HCT116 (cell line): Measurements from ENCODE around the gene EPG5. TPM values are rescaled to one million over a fixed set of nuclear protein-coding genes. Genes with fewer than 3 reads are reported as not detected.

Experiments
- ATAC-seq: fragments of 200-7000 bp; cut with Tn5 transposase; 2 replicates; pipeline ENCODE4 v1.9.1; 2020; ENCODE audit warnings: mild to moderate bottlenecking, moderate library complexity
- BruUV-seq: library from RNA; stranded (reverse); fragments of 400-500 nt; replicated peaks from 2 replicates; lab custom pipeline; 2021; lab: Mats Ljungman, UMichigan
- CTCF ChIA-PET: fragments of 300-600 bp; sonication (Branson Sonifier 250); formaldehyde crosslinking; loops from one replicate; lab custom pipeline; 2021; ENCODE audit warnings: antibody characterized with exemption; lab: Charles Lee
- POLR2A ChIA-PET: fragments of 300-600, 350-600 bp; sonication (Branson Sonifier 250); formaldehyde crosslinking; loops from one replicate; lab custom pipeline; 2021; ENCODE audit warnings: antibody characterized with exemption; lab: Charles Lee
- RAD21 ChIA-PET, 2 experiments: fragments of 300-600 bp; sonication (Branson Sonifier 250); formaldehyde crosslinking; loops; one replicate each; lab custom pipeline; 2023; ENCODE audit warnings: low total read pairs in 2 of 2; ENCODE audit not compliant: uncharacterized antibody in 2 of 2, unreplicated experiment in 2 of 2, low non-redundant PET in 1 of 2; lab: Charles Lee
- DNase-seq: peaks from one replicate; pipeline ENCODE4 v3.0.0-alpha.2; 2010; ENCODE audit warnings: low read depth, low spot score
- H2AFZ ChIP-seq: fragments of 200-600 bp; shearing (Covaris generic), sonication (generic); 2 replicates; pipeline ENCODE4 v1.6.1; 2017; ENCODE audit warnings: low read depth, mixed run types, mixed read lengths, antibody characterized with exemption, low read length; ENCODE audit not compliant: poor library complexity, severe bottlenecking
- H3K27ac ChIP-seq: 2 replicates; pipeline ENCODE4 v1.5.1; 2012; ENCODE audit warnings: low read depth, low read length
- H3K27me3 ChIP-seq: fragments of 200-600 bp; sonication (generic); 2 replicates; pipeline ENCODE4 v1.6.1; 2016; ENCODE audit warnings: mixed run types, low read length, mixed read lengths; ENCODE audit not compliant: insufficient read depth
- H3K36me3 ChIP-seq, 2 experiments: fragments of 200-500 bp in 1 of 2; fragments of 200-600 bp in 1 of 2; sonication (Bioruptor generic) in 1 of 2; sonication (generic) in 1 of 2; 2 replicates each; pipeline versions ENCODE4 v1.5.1 to v1.6.1; 2014 to 2016; ENCODE audit warnings: low read length in 2 of 2, inconsistent platforms in 1 of 2, mixed read lengths in 1 of 2, mixed run types in 1 of 2; ENCODE audit not compliant: insufficient read depth in 2 of 2, control insufficient read depth in 1 of 2
- H3K4me1 ChIP-seq, 2 experiments: fragments of 200-600 bp in 1 of 2; sonication (generic) in 1 of 2; 2 replicates each; pipeline versions ENCODE4 v1.5.1 to v1.6.1; 2012 to 2017; ENCODE audit warnings: low read length in 2 of 2, inconsistent platforms in 1 of 2, mild to moderate bottlenecking in 1 of 2, mixed read lengths in 1 of 2, mixed run types in 1 of 2, moderate library complexity in 1 of 2; ENCODE audit not compliant: insufficient read depth in 2 of 2, control insufficient read depth in 1 of 2
- H3K4me2 ChIP-seq: fragments of 200-600 bp; sonication (generic); 2 replicates; pipeline ENCODE4 v1.6.1; 2017; ENCODE audit warnings: mixed run types, low read length, mixed read lengths
- H3K4me3 ChIP-seq, 2 experiments: fragments of 200-600 bp in 1 of 2; sonication (generic) in 1 of 2; replicated peaks in 1 of 2; 2 replicates each; pipeline ENCODE4 v1.5.1; 2011 to 2016; ENCODE audit warnings: low read length in 2 of 2, control low read depth in 1 of 2, low read depth in 1 of 2, mild to moderate bottlenecking in 1 of 2, mixed read lengths in 1 of 2, mixed run types in 1 of 2
- H3K79me2 ChIP-seq: fragments of 200-600 bp; sonication (generic); 2 replicates; pipeline ENCODE4 v1.6.1; 2017; ENCODE audit warnings: mild to moderate bottlenecking, mixed run types, low read length, moderate library complexity, mixed read lengths; ENCODE audit not compliant: insufficient read depth
- H3K9ac ChIP-seq: fragments of 200-600 bp; sonication (generic); 2 replicates; pipeline ENCODE4 v1.6.1; 2016; ENCODE audit warnings: low read length, mixed read lengths
- H3K9me2 ChIP-seq: fragments of 200-600 bp; sonication (generic), shearing (Covaris generic); 2 replicates; pipeline ENCODE4 v1.6.1; 2017; ENCODE audit warnings: mixed run types, mild to moderate bottlenecking, moderate library complexity; ENCODE audit not compliant: insufficient read depth
- H3K9me3 ChIP-seq, 2 experiments: fragments of 200-500 bp in 1 of 2; fragments of 200-600 bp in 1 of 2; sonication (Bioruptor generic) in 1 of 2; sonication (generic) in 1 of 2; 2 replicates each; pipeline ENCODE4 v1.6.1; 2014 to 2017; ENCODE audit warnings: low read length in 2 of 2, mixed read lengths in 2 of 2, inconsistent platforms in 1 of 2, low read depth in 1 of 2, mild to moderate bottlenecking in 1 of 2, mixed run types in 1 of 2, moderate library complexity in 1 of 2; ENCODE audit not compliant: control insufficient read depth in 1 of 2, insufficient read depth in 1 of 2
- H4K20me1 ChIP-seq: fragments of 200-600 bp; sonication (generic), shearing (Covaris generic); 2 replicates; pipeline ENCODE4 v1.6.1; 2017; ENCODE audit warnings: mixed run types, mild to moderate bottlenecking, moderate library complexity; ENCODE audit not compliant: insufficient read depth
- CBX3 ChIP-seq: IDR thresholded peaks from 2 replicates; pipeline ENCODE4 v1.6.1; 2012; ENCODE audit warnings: low read depth
- EZH2 ChIP-seq: fragments of 200-600 bp; sonication (generic); IDR thresholded peaks from 2 replicates; pipeline ENCODE4 v1.6.1; 2017; ENCODE audit warnings: antibody characterized with exemption, mixed run types
- EZH2phosphoT487 ChIP-seq: fragments of 200-600 bp; IDR thresholded peaks from 2 replicates; pipeline ENCODE4 v1.6.1; 2018; ENCODE audit warnings: antibody characterized with exemption, borderline replicate concordance
- FOSL1 ChIP-seq: IDR thresholded peaks from 2 replicates; pipeline ENCODE4 v1.6.1; 2012; ENCODE audit warnings: low read depth
- POLR2A ChIP-seq: IDR thresholded peaks from 2 replicates; pipeline ENCODE4 v1.7.0; 2011; ENCODE audit warnings: borderline replicate concordance; ENCODE audit not compliant: insufficient read depth, insufficient read length; ENCODE audit errors: extremely low read depth
- POLR2AphosphoS5 ChIP-seq: IDR thresholded peaks from 2 replicates; pipeline ENCODE4 v1.6.1; 2011; ENCODE audit warnings: mild to moderate bottlenecking, low read depth, low read length, moderate library complexity
- RAD21 ChIP-seq: IDR thresholded peaks from 2 replicates; pipeline ENCODE4 v1.6.1; 2012; ENCODE audit warnings: low read depth, mild to moderate bottlenecking
- SIN3A ChIP-seq: IDR thresholded peaks from 2 replicates; pipeline ENCODE4 v1.6.1; 2012; ENCODE audit warnings: low read depth
- SP1 ChIP-seq: IDR thresholded peaks from 2 replicates; pipeline ENCODE4 v1.6.1; 2012; ENCODE audit warnings: low read depth
- SRF ChIP-seq: IDR thresholded peaks from 2 replicates; pipeline ENCODE4 v1.6.1; 2012; ENCODE audit warnings: low read depth
- TCF7L2 ChIP-seq: IDR thresholded peaks from 2 replicates; pipeline ENCODE4 v1.7.0; 2011; ENCODE audit warnings: borderline replicate concordance, inconsistent platforms; ENCODE audit not compliant: insufficient read depth, insufficient read length; ENCODE audit errors: extremely low read depth
- ZFX ChIP-seq: fragments of 450-650 bp; IDR thresholded peaks from 2 replicates; pipeline ENCODE4 v1.6.1; 2017
- ZNF274 ChIP-seq: fragments of 200-500 bp; sonication (Bioruptor generic); IDR thresholded peaks from 2 replicates; pipeline ENCODE4 v1.6.1; 2014; ENCODE audit warnings: mild to moderate bottlenecking, low read depth, low read length, inconsistent platforms
- intact Hi-C: fragments of 100-400 bp; cut with micrococcal nuclease; formaldehyde crosslinking; loops from 2 replicates; pipeline ENCODE4 v1.10.0; 2022
- total RNA-seq: library from RNA; stranded (reverse); gene quantifications from one replicate; pipeline ENCODE4 v1.2.1, GENCODE V29; 2021; ENCODE audit not compliant: unreplicated experiment
- TF ChIP-seq, protein P1 (sequence below): IDR thresholded peaks from 2 replicates; pipeline ENCODE4 v1.6.1; 2012; ENCODE audit warnings: low read depth
- TF ChIP-seq, protein P2 (sequence below): IDR thresholded peaks from 2 replicates; pipeline ENCODE4 v1.6.1; 2012
- TF ChIP-seq, protein P3 (sequence below): IDR thresholded peaks from 2 replicates; pipeline ENCODE4 v1.6.1; 2012
- TF ChIP-seq, protein P4 (sequence below): IDR thresholded peaks from 2 replicates; pipeline ENCODE4 v1.6.1; 2011; ENCODE audit warnings: mild to moderate bottlenecking, low read length, moderate library complexity; ENCODE audit not compliant: insufficient replicate concordance; ENCODE audit errors: extremely low read depth
- TF ChIP-seq, protein P5 (sequence below), 3 experiments: fragments of 200-600 bp in 1 of 3; sonication (generic) in 1 of 3; IDR thresholded peaks in 2 of 3; conservative IDR thresholded peaks in 1 of 3; 2 replicates each; pipeline ENCODE4 v1.5.1; 2012 to 2017; ENCODE audit warnings: low read depth in 2 of 3, low read length in 2 of 3, antibody characterized with exemption in 1 of 3, borderline replicate concordance in 1 of 3, control low read depth in 1 of 3, mild to moderate bottlenecking in 1 of 3, mixed read lengths in 1 of 3, mixed run types in 1 of 3, moderate library complexity in 1 of 3; ENCODE audit not compliant: insufficient read depth in 1 of 3

EPG5 gene
- total RNA-seq, 1 experiment from 2014 or later = 12.9 TPM

DNA sequence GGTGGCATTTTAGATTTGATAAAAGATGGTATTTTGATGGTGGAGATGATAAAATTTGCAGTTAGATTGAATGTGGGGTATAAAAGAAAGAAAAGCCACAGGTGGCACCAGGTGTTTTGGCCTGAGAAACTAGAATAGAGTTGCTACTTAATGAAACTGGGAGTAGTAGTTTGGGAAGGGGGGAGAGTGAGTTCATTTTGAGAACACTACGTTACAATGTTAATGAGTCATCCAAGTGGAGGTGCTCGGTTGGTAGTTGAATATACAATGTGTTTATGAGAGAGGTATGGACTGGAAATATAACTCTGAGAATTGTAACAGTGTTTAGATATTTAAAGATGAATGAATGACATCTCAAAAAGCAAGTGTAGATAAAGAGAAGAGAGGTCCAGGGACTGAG lies 26.4 kb downstream of the EPG5 start:
- POLR2A ChIA-PET = no interaction called here
- intact Hi-C loops = no loop called here
- Histone ChIP-seq H3K4me2 (no peak overlapping the region), H3K9ac (no peak overlapping the region), H2AFZ (no peak overlapping the region), H3K9me2 (no peaks in the 10 kb centered on the region), H3K79me2 (no peaks in the 10 kb centered on the region), H3K4me1 (peaks cover 0 to 6% of the 10 kb centered on the region in 2 experiments; a peak in 2 of 4 replicates), H3K27me3 (no peaks in the 10 kb centered on the region), H3K9me3 (no peaks in the 10 kb centered on the region), H4K20me1 (no peaks in the 10 kb centered on the region), H3K27ac (no peak overlapping the region), H3K4me3 (no peak overlapping the region), H3K36me3 (peaks cover 8 to 15% of the 10 kb centered on the region in 2 experiments; a peak in 3 of 4 replicates)
- DNase-seq (no peak), ATAC-seq (no peak)
- RAD21 ChIA-PET = no interaction called here
- TF ChIP-seq, protein P1, sequence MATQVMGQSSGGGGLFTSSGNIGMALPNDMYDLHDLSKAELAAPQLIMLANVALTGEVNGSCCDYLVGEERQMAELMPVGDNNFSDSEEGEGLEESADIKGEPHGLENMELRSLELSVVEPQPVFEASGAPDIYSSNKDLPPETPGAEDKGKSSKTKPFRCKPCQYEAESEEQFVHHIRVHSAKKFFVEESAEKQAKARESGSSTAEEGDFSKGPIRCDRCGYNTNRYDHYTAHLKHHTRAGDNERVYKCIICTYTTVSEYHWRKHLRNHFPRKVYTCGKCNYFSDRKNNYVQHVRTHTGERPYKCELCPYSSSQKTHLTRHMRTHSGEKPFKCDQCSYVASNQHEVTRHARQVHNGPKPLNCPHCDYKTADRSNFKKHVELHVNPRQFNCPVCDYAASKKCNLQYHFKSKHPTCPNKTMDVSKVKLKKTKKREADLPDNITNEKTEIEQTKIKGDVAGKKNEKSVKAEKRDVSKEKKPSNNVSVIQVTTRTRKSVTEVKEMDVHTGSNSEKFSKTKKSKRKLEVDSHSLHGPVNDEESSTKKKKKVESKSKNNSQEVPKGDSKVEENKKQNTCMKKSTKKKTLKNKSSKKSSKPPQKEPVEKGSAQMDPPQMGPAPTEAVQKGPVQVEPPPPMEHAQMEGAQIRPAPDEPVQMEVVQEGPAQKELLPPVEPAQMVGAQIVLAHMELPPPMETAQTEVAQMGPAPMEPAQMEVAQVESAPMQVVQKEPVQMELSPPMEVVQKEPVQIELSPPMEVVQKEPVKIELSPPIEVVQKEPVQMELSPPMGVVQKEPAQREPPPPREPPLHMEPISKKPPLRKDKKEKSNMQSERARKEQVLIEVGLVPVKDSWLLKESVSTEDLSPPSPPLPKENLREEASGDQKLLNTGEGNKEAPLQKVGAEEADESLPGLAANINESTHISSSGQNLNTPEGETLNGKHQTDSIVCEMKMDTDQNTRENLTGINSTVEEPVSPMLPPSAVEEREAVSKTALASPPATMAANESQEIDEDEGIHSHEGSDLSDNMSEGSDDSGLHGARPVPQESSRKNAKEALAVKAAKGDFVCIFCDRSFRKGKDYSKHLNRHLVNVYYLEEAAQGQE = no peak
- TF ChIP-seq EZH2 (no peak), ZFX (no peak), POLR2A (no peak), EZH2phosphoT487 (no peak), RAD21 (no peak), POLR2AphosphoS5 (no peak), SRF (no peak), ZNF274 (no peak), SP1 (no peak), TCF7L2 (no peak), CBX3 (no peak), FOSL1 (no peak), SIN3A (no peak)
- TF ChIP-seq, protein P2, sequence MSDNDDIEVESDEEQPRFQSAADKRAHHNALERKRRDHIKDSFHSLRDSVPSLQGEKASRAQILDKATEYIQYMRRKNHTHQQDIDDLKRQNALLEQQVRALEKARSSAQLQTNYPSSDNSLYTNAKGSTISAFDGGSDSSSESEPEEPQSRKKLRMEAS = no peak
- TF ChIP-seq, protein P3, sequence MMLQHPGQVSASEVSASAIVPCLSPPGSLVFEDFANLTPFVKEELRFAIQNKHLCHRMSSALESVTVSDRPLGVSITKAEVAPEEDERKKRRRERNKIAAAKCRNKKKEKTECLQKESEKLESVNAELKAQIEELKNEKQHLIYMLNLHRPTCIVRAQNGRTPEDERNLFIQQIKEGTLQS = no peak
- TF ChIP-seq, protein P4, sequence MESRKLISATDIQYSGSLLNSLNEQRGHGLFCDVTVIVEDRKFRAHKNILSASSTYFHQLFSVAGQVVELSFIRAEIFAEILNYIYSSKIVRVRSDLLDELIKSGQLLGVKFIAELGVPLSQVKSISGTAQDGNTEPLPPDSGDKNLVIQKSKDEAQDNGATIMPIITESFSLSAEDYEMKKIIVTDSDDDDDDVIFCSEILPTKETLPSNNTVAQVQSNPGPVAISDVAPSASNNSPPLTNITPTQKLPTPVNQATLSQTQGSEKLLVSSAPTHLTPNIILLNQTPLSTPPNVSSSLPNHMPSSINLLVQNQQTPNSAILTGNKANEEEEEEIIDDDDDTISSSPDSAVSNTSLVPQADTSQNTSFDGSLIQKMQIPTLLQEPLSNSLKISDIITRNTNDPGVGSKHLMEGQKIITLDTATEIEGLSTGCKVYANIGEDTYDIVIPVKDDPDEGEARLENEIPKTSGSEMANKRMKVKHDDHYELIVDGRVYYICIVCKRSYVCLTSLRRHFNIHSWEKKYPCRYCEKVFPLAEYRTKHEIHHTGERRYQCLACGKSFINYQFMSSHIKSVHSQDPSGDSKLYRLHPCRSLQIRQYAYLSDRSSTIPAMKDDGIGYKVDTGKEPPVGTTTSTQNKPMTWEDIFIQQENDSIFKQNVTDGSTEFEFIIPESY = no peak
- TF ChIP-seq, protein P5, sequence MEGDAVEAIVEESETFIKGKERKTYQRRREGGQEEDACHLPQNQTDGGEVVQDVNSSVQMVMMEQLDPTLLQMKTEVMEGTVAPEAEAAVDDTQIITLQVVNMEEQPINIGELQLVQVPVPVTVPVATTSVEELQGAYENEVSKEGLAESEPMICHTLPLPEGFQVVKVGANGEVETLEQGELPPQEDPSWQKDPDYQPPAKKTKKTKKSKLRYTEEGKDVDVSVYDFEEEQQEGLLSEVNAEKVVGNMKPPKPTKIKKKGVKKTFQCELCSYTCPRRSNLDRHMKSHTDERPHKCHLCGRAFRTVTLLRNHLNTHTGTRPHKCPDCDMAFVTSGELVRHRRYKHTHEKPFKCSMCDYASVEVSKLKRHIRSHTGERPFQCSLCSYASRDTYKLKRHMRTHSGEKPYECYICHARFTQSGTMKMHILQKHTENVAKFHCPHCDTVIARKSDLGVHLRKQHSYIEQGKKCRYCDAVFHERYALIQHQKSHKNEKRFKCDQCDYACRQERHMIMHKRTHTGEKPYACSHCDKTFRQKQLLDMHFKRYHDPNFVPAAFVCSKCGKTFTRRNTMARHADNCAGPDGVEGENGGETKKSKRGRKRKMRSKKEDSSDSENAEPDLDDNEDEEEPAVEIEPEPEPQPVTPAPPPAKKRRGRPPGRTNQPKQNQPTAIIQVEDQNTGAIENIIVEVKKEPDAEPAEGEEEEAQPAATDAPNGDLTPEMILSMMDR (IDR thresholded peaks at IDR 0.05 in 2 of 3, conservative IDR thresholded peaks at IDR 0.05 in 1 of 3; ENCODE audit: borderline replicate concordance in 1 of 3, insufficient read depth in 1 of 3, low read depth in 2 of 3, low read length in 2 of 3) = no peak
- BruUV-seq = no TSS peak
- CTCF ChIA-PET = no interaction called here
